Activated T-helper 2 cell treated with anti-CD3 and anti-CD28 coated beads, Interferon-gamma antibody, Interleukin-2, Interleukin-4, amounts not matched to agents 10 μg/mL and 5 μg/mL and 100 μg/mL, durations not matched to agents 14 hours and 24 hours and 36 hours (primary cell): ENCODE data around the gene C3orf62. TPM values are rescaled to one million over a fixed set of nuclear protein-coding genes. Genes with fewer than 3 reads are reported as not detected.

Experiments used
- DNase-seq: peaks from one replicate; pipeline ENCODE4 v3.0.0; 2021; ENCODE audit warnings: low spot score
- H3K27ac Mint-ChIP-seq: one replicate; pipeline ENCODE4 v1.8.0; 2021; ENCODE audit warnings: mixed read lengths
- H3K27me3 Mint-ChIP-seq: one replicate; pipeline ENCODE4 v1.8.0; 2021; ENCODE audit warnings: low read depth, mixed read lengths
- H3K36me3 Mint-ChIP-seq: one replicate; pipeline ENCODE4 v1.8.0; 2021; ENCODE audit warnings: low read depth, mixed read lengths
- H3K4me1 Mint-ChIP-seq: one replicate; pipeline ENCODE4 v1.8.0; 2021; ENCODE audit warnings: low read depth, mixed read lengths
- H3K4me3 Mint-ChIP-seq: one replicate; pipeline ENCODE4 v1.8.0; 2021; ENCODE audit warnings: low read depth, mild to moderate bottlenecking, moderate library complexity, mixed read lengths
- H3K9me3 Mint-ChIP-seq: one replicate; pipeline ENCODE4 v1.8.0; 2021; ENCODE audit warnings: mixed read lengths
- intact Hi-C: fragments of 100-400 bp; cut with micrococcal nuclease; formaldehyde crosslinking; loops from one replicate; pipeline ENCODE4 v1.15.1; 2023
- total RNA-seq: library from RNA; stranded (reverse); gene quantifications from 2 replicates; pipeline ENCODE4 v1.2.3, GENCODE V29; 2022

Gene C3orf62
- 7.7 and 7.8 TPM in 2 replicates for total RNA-seq

GRCh38 chr3:49276475-49277382 lies at the start of gene C3orf62:
Gene C3orf62 (minus strand): TSS chr3:49277232. CDS start chr3:49276872, 360 bp downstream.
- Mint-ChIP-seq H3K4me3 (peak within 1 kb of the TSS; percentile 80), H3K9me3 (no peaks in the 10 kb centered on the region), H3K27me3 (no peaks in the 10 kb centered on the region), H3K36me3 (peaks cover 51% of the 10 kb centered on the region), H3K4me1 (peaks cover 30% of the 10 kb centered on the region), H3K27ac (peak within 1 kb of the TSS; percentile 90)
- intact Hi-C loops, result loop anchor here (5.0 to 10.0 kb wide), 2 partner anchors 81 to 102 kb away; partner anchors contain the start of genes GPX1 and KLHDC8B
- peak; percentile 71 for DNase-seq

- no peak overlapping the region for H3K27ac Mint-ChIP-seq
These were observed 47.7 kb upstream of the C3orf62 start for GRCh38 chr3:49324768-49325167.

GRCh38 chr3:49316696-49317457 lies 39.8 kb upstream of the C3orf62 start:
- Mint-ChIP-seq H3K4me1 (no peaks in the 10 kb centered on the region), H3K36me3 (peaks cover 61% of the 10 kb centered on the region), H3K27ac (no peak overlapping the region), H3K4me3 (no peak overlapping the region), H3K27me3 (no peaks in the 10 kb centered on the region), H3K9me3 (no peaks in the 10 kb centered on the region)
- intact Hi-C loops, result no loop called here
- no peak for DNase-seq

More at GRCh38 chr3:49324768-49325167, 47.7 kb upstream of the C3orf62 start:
- H3K27me3 Mint-ChIP-seq, result no peaks in the 10 kb centered on the region
- H3K4me3 Mint-ChIP-seq, result no peak overlapping the region
- no peaks in the 10 kb centered on the region for H3K9me3 Mint-ChIP-seq
- intact Hi-C loops, result no loop called here
- no peak for DNase-seq
- H3K4me1 Mint-ChIP-seq, result no peaks in the 10 kb centered on the region
- peaks cover 74% of the 10 kb centered on the region for H3K36me3 Mint-ChIP-seq

GRCh38 chr3:49313896-49314688 lies 37.1 kb upstream of the C3orf62 start:
- H3K4me1 Mint-ChIP-seq, result no peaks in the 10 kb centered on the region
- no peaks in the 10 kb centered on the region for H3K9me3 Mint-ChIP-seq
- peak overlapping the region; percentile 28 for H3K27ac Mint-ChIP-seq
- H3K36me3 Mint-ChIP-seq, result peaks cover 54% of the 10 kb centered on the region
- no peaks in the 10 kb centered on the region for H3K27me3 Mint-ChIP-seq
- no peak for DNase-seq
- intact Hi-C loops, result no loop called here
- H3K4me3 Mint-ChIP-seq, result no peak overlapping the region

GRCh38 chr3:49311283-49311682 lies 34.3 kb upstream of the C3orf62 start:
- Mint-ChIP-seq H3K4me1 (no peaks in the 10 kb centered on the region), H3K36me3 (peaks cover 57% of the 10 kb centered on the region), H3K9me3 (no peaks in the 10 kb centered on the region), H3K4me3 (no peak overlapping the region), H3K27me3 (no peaks in the 10 kb centered on the region), H3K27ac (no peak overlapping the region)
- intact Hi-C loops, result no loop called here
- no peak for DNase-seq

GRCh38 chr3:49310677-49311076 lies 33.6 kb upstream of the C3orf62 start:
- Mint-ChIP-seq H3K27ac (no peak overlapping the region), H3K4me1 (no peaks in the 10 kb centered on the region)

GRCh38 chr3:49305608-49306007 lies 28.6 kb upstream of the C3orf62 start:
- Mint-ChIP-seq H3K4me1 (peaks cover 1% of the 10 kb centered on the region), H3K9me3 (no peaks in the 10 kb centered on the region)
- intact Hi-C loops, result no loop called here

More at GRCh38 chr3:49310677-49311076, 33.6 kb upstream of the C3orf62 start:
- no peak for DNase-seq
- Mint-ChIP-seq H3K36me3 (peaks cover 60% of the 10 kb centered on the region), H3K27me3 (no peaks in the 10 kb centered on the region), H3K4me3 (no peak overlapping the region), H3K9me3 (no peaks in the 10 kb centered on the region)
- intact Hi-C loops, result no loop called here

GRCh38 chr3:49302613-49303012 lies 25.6 kb upstream of the C3orf62 start:
- Mint-ChIP-seq H3K9me3 (no peaks in the 10 kb centered on the region), H3K27me3 (no peaks in the 10 kb centered on the region), H3K4me3 (no peak overlapping the region), H3K27ac (no peak overlapping the region), H3K4me1 (peaks cover 1% of the 10 kb centered on the region), H3K36me3 (peaks cover 70% of the 10 kb centered on the region)
- intact Hi-C loops, result no loop called here
- DNase-seq, result no peak

More at GRCh38 chr3:49305608-49306007, 28.6 kb upstream of the C3orf62 start:
- DNase-seq, result no peak
- H3K27ac Mint-ChIP-seq, result no peak overlapping the region
- H3K36me3 Mint-ChIP-seq, result peaks cover 67% of the 10 kb centered on the region
- no peaks in the 10 kb centered on the region for H3K27me3 Mint-ChIP-seq
- H3K4me3 Mint-ChIP-seq, result no peak overlapping the region

- Mint-ChIP-seq H3K4me3 (no peak overlapping the region), H3K36me3 (peaks cover 68% of the 10 kb centered on the region), H3K27ac (no peak overlapping the region), H3K9me3 (no peaks in the 10 kb centered on the region), H3K4me1 (peaks cover 1% of the 10 kb centered on the region), H3K27me3 (no peaks in the 10 kb centered on the region)
- intact Hi-C loops, result no loop called here
- no peak for DNase-seq
These were observed 23.6 kb upstream of the C3orf62 start for GRCh38 chr3:49300595-49300994.

- no peak overlapping the region for H3K27ac Mint-ChIP-seq
- H3K36me3 Mint-ChIP-seq, result peaks cover 75% of the 10 kb centered on the region
- intact Hi-C loops, result no loop called here
- no peak overlapping the region for H3K4me3 Mint-ChIP-seq
- H3K27me3 Mint-ChIP-seq, result no peaks in the 10 kb centered on the region
- no peaks in the 10 kb centered on the region for H3K4me1 Mint-ChIP-seq
- no peaks in the 10 kb centered on the region for H3K9me3 Mint-ChIP-seq
- no peak for DNase-seq
These were observed 21.5 kb upstream of the C3orf62 start for GRCh38 chr3:49298511-49298910.

GRCh38 chr3:49296781-49297411 lies 19.9 kb upstream of the C3orf62 start:
- peak overlapping the region; percentile 55 for H3K27ac Mint-ChIP-seq

More at GRCh38 chr3:49296781-49297411, 19.9 kb upstream of the C3orf62 start:
- H3K36me3 Mint-ChIP-seq, result peaks cover 73% of the 10 kb centered on the region
- H3K27me3 Mint-ChIP-seq, result no peaks in the 10 kb centered on the region
- no peak for DNase-seq
- intact Hi-C loops, result no loop called here
- no peaks in the 10 kb centered on the region for H3K9me3 Mint-ChIP-seq
- H3K4me1 Mint-ChIP-seq, result no peaks in the 10 kb centered on the region
- H3K4me3 Mint-ChIP-seq, result no peak overlapping the region
